ENCODE data around the gene C14orf180. TPM values are rescaled to one million over a fixed set of nuclear protein-coding genes. Genes with fewer than 3 reads are reported as not detected.
"Not testable (repeated sequence)": the region's sequence is repeated elsewhere in the genome, so short reads cannot be mapped to it uniquely, and the experiment has no call there.

C14orf180 gene
- total RNA-seq, 2 experiments from 2014 or later: not detected

DNA sequence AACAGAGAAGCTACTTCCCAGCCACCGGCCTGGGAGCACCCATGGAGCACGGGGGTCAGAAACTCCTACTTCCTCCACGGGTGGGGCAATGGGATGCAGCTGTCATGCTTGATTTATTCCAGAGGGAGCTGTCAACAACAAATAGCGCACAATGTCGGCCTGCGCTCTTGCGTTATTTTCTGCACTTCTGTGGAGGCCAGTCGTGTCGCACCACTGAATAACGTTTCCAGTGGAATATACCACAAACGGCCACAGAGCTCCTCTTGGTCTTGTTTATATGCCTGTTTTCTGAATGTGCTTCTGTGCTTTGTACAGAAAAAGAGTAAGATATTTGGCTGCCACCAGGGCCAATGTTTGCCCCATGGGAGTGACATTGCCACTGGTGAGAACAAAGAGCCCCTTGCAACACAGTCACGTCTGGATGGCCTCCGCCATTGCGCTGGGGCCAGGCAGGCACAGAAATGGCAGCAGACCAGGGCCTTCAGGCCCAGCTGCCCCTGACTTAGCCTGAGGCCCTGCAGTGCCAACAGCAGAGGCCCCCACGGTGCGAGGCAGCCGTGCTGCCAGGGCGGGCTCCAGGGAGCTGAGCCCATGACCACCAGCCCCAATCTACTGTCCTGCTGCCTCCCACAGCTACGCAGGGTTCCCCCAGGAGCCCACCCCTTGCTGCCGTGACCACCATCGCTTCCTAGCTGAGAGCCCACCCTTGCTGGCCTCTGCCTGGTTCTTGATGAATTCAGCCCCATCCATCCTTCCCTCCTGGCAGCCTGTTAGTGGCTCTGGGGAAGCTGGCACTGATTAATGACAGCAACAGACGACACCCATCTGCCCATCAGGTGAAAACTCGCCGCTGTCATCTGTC lies 53.9 kb downstream of the C14orf180 start:
- Mint-ChIP-seq H3K4me1 (no peaks in the 10 kb centered on the region), H3K36me3 (ENCODE audit: low read depth) (no peaks in the 10 kb centered on the region), H3K9me3 (no peaks in the 10 kb centered on the region), H3K27me3 (peaks cover 2% of the 10 kb centered on the region), H3K27ac (no peak overlapping the region), H3K4me3 (no peak overlapping the region)
- DNase-seq: no peak
- ChIA-PET POLR2A (no interaction called here), CTCF (no interaction called here)

DNA sequence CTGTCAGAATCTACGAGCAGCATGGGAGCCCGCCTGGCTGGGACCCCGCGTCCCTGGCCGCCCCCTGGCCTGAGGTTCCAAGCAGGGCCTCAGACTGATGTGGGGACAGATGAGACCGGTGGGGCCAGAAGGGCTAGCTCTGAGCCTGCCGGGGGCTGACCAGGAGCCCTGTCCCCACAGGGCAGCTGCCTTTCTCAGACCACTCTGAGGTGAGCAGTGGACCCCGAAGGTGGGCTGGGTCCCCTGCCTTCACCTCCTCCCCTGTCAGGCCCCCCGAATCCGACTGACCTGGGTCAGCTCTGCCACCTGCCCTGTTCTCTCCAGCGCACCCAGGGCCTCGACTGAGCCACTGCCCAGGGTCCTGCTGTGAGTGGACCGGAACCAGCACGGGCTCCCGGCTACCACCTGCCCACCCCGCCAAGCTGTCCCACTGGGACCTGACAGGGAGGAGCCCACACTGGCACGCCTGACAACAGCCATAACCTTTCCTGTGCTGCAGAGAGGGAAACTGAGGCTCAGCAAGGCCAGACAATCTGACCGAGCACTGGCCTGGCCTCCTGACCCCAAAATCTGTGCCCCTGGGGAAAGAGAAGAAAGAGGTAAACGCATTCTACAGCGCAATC lies 54.7 kb downstream of the C14orf180 start:
- no peak for DNase-seq
- H3K4me1 Mint-ChIP-seq: no peaks in the 10 kb centered on the region
- no peaks in the 10 kb centered on the region for H3K9me3 Mint-ChIP-seq
- H3K27ac Mint-ChIP-seq: no peak overlapping the region
- no peaks in the 10 kb centered on the region for H3K36me3 Mint-ChIP-seq (ENCODE audit: low read depth)
- ChIA-PET POLR2A (no interaction called here), CTCF (no interaction called here)
- no peak overlapping the region for H3K4me3 Mint-ChIP-seq
- no peaks in the 10 kb centered on the region for H3K27me3 Mint-ChIP-seq

DNA sequence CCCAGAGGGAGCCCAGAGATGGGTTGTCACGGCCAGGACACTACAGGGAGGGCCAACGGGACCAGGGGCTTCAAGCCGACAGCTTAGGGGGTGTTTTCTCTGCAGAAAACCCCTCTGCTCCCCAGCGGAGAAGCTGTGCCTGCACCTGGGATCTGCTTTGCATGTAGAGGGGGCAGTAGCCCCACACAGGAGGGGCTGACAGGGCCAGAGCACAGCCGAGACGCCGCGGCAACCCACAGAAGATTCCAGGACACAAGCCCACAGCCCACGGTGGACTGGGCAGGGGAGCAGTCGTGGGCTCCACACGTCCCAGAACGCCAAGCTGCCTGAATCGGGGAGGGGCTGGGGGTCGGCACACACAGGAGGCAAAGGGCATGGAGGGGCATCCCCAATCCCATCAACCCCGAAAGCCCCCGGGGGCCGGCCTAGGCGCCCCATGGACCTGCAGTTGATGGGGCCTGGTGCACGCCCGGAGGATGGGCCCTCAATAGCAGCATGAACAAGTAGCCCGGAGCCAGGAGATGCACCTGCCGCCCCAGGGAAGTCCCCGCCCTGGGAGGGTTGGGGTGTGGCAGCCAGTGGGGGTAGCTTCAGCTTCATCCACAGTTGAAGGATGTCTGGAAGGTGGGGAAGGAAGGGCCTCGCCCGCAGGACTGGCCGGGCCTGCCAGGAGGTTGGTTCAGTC lies 55.5 kb downstream of the C14orf180 start:
- ChIA-PET POLR2A (no interaction called here), CTCF (no interaction called here)
- Mint-ChIP-seq H3K4me1 (no peaks in the 10 kb centered on the region), H3K36me3 (ENCODE audit: low read depth) (no peaks in the 10 kb centered on the region), H3K27ac (no peak overlapping the region), H3K9me3 (no peaks in the 10 kb centered on the region), H3K4me3 (no peak overlapping the region), H3K27me3 (no peaks in the 10 kb centered on the region)
- no peak for DNase-seq

DNA sequence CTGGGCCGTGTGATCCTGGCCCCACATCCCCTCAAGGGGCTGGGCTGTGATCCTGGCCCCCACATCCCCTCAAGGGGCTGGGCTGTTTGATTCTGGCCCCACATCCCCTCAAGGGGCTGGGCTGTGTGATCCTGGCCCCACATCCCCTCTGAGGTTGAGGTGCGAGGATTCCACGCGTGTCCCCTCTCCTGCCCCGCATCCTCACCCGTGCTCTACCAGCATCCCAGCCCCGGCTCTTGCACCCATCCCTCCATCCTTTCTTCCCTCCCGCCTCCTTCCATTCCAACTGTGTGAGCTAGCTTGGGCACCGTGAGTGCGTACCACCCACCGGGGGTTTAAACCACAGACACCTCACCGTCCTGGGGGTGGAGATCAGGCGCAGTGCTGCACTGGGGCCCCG lies 56.2 kb downstream of the C14orf180 start:
- no peak overlapping the region for H3K27ac Mint-ChIP-seq
- H3K9me3 Mint-ChIP-seq: no peaks in the 10 kb centered on the region
- CTCF ChIA-PET: no interaction called here
- POLR2A ChIA-PET: no interaction called here
- H3K4me1 Mint-ChIP-seq: no peaks in the 10 kb centered on the region
- no peak overlapping the region for H3K4me3 Mint-ChIP-seq
- DNase-seq: no peak
- no peaks in the 10 kb centered on the region for H3K27me3 Mint-ChIP-seq
- H3K36me3 Mint-ChIP-seq (ENCODE audit: low read depth): no peaks in the 10 kb centered on the region

DNA sequence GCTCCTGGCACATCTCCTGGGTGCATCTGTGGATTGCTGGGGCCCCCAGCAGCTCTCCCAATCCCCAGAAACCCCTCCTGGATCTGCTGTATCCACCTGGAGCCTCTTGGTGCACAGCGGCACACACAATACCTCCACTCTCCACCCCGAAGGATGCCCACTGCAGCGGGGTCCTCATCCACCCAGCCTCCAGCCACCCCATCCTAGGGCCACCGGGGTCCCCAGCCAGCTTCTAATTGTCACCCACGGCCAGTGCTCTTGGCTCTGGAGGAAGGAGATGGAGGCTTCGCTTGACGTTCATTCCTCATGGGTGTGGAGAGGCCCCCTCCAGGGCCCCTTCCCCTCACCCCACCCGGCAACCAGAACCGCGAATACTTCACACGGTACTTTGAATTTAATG lies 56.6 kb downstream of the C14orf180 start:
- CTCF ChIA-PET: no interaction called here
- Mint-ChIP-seq H3K4me3 (no peak overlapping the region), H3K27me3 (no peaks in the 10 kb centered on the region), H3K9me3 (no peaks in the 10 kb centered on the region), H3K4me1 (no peaks in the 10 kb centered on the region), H3K36me3 (ENCODE audit: low read depth) (no peaks in the 10 kb centered on the region), H3K27ac (no peak overlapping the region)
- POLR2A ChIA-PET: no interaction called here
- no peak for DNase-seq

DNA sequence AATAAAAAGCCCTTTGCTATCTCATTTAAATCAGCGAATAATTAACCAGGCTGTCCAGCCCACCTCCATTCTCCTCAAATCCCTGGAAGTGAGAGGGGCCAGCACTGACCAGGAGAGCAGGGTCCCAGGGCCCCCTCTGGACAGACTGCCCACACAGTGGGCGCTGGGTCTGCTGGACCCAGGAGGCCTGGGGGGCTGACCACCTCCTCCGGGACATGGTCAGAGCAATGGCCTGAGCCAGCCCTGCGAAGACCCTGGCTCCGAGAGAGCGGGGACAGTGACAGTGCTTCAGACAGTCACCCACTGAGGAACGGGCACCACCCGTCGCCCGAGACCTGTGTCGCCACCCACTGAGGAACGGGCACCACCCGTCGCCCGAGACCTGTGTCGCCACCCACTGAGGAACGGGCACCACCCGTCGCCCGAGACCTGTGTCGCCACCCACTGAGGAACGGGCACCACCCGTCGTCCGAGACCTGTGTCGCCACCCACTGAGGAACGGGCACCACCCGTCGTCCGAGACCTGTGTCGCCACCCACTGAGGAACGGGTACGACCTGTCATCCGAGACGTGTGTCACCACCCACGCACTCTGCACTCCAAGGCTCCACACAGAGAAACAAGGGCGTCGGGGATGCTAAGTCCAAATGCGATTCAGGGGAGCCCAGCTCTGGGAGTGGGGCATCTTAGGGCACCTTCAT lies 57.4 kb downstream of the C14orf180 start:
- POLR2A ChIA-PET; H3K4me1 Mint-ChIP-seq; H3K4me3 Mint-ChIP-seq; H3K36me3 Mint-ChIP-seq (ENCODE audit: low read depth); H3K27me3 Mint-ChIP-seq; H3K9me3 Mint-ChIP-seq; DNase-seq; H3K27ac Mint-ChIP-seq: not testable (repeated sequence)
- CTCF ChIA-PET: interaction anchor here (1.2 kb wide), 1 partner anchor 28 kb away, joined by 3 read pairs; no protein-coding TSS in a partner anchor

DNA sequence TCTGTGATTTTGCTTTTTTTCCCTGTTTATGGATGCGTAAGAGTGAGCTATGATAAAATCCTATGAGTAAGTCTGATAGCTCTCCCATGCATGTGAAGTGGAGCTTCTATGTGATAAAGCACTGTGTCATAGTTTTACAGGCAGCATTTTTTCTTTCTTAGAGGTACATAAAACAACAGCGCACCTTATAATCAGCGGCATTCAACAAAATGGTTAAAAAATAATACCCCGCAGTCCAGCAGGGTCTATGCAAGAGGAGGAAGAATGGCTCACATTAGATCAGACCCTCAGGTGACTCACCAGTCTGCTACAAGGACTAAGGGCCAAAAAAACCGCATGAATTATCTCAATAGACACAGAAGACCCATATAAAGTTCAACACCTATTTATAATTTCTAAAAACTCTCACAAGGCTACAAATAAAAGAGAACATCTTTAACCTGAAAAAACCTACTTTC lies 58.0 kb downstream of the C14orf180 start:
- POLR2A ChIA-PET: no interaction called here
- no peaks in the 10 kb centered on the region for H3K36me3 Mint-ChIP-seq (ENCODE audit: low read depth)
- H3K4me3 Mint-ChIP-seq: no peak overlapping the region
- no peak for DNase-seq
- H3K9me3 Mint-ChIP-seq: no peaks in the 10 kb centered on the region
- H3K27me3 Mint-ChIP-seq: no peaks in the 10 kb centered on the region
- H3K27ac Mint-ChIP-seq: no peak overlapping the region
- no peaks in the 10 kb centered on the region for H3K4me1 Mint-ChIP-seq
- CTCF ChIA-PET: interaction anchor here (1.2 kb wide), 1 partner anchor 28 kb away, joined by 3 read pairs; no protein-coding TSS in a partner anchor

DNA sequence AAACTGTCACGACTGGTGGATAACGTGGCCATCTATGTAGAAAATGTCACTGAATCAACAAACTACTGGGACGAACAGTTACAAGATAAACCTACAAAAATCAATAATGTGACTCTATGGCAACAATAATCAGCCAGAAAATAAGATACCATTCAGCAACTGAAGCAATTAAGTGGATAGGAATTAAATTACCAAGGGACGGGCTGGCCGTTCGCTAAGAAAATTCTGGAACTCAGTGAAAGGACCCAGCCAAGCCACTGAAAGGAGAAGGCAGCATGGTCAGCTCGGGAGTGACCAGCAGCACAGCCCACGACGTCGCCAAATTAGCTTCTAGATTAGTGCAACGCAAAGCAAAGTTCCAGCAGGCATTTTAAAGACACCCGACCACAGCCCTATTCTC lies 58.6 kb downstream of the C14orf180 start:
- Mint-ChIP-seq H3K9me3 (no peaks in the 10 kb centered on the region), H3K27ac (no peak overlapping the region), H3K27me3 (no peaks in the 10 kb centered on the region), H3K4me1 (no peaks in the 10 kb centered on the region), H3K36me3 (ENCODE audit: low read depth) (no peaks in the 10 kb centered on the region), H3K4me3 (no peak overlapping the region)
- DNase-seq: no peak
- CTCF ChIA-PET: interaction anchor here (1.2 kb wide), 1 partner anchor 27 kb away, joined by 3 read pairs; no protein-coding TSS in a partner anchor
- POLR2A ChIA-PET: no interaction called here

DNA sequence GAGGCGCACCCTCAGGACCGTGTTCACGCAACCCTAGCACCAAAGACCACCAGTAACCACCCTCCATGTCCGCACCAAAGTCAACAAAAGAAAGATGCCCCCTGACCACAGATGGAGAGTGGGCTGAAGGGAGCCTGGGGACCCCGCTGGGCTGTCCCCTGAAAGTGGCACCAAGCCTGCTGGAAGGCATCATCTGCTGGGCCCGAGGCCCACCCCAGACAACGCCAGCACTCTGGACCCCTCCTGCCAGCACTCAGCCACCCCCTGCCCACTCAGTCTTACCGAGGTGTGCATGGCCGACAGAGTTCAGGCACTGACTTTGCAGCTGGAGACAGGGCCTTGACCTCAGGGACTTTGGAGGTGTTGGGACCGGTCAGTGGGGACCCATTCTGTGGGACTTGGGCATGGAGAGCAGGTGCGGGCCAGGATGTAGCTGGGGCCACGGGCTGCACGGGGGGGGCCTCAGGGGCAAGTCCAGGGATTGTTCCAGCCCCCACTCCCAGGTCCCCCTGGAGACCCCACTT lies 59.4 kb downstream of the C14orf180 start:
- Mint-ChIP-seq H3K36me3 (ENCODE audit: low read depth) (no peaks in the 10 kb centered on the region), H3K27ac (no peak overlapping the region), H3K4me1 (no peaks in the 10 kb centered on the region), H3K4me3 (no peak overlapping the region), H3K27me3 (no peaks in the 10 kb centered on the region), H3K9me3 (no peaks in the 10 kb centered on the region)
- ChIA-PET POLR2A (no interaction called here), CTCF (no interaction called here)
- no peak for DNase-seq

DNA sequence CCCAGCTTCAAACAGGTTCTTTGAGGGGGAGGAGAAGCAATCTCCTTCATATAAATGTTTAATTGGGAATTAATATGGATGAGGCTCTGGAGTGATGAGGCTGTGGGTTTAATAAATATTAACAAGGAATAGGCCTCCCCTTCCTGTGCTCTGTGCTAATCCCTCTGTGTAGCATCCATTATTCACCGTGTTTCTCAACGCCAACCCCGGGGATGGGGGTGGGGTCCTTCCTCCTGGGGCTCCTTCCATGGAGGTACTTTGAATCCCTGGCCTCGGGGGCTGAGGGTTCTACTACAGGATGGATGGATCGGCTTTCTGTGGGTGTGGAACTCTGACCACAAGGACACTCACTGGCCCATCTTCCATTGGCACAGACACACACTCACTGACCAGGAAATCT lies 59.9 kb downstream of the C14orf180 start:
- no peak overlapping the region for H3K27ac Mint-ChIP-seq
- H3K36me3 Mint-ChIP-seq (ENCODE audit: low read depth): no peaks in the 10 kb centered on the region
- H3K27me3 Mint-ChIP-seq: no peaks in the 10 kb centered on the region
- ChIA-PET CTCF (no interaction called here), POLR2A (no interaction called here)
- H3K4me1 Mint-ChIP-seq: no peaks in the 10 kb centered on the region
- no peak for DNase-seq
- no peak overlapping the region for H3K4me3 Mint-ChIP-seq
- no peaks in the 10 kb centered on the region for H3K9me3 Mint-ChIP-seq

All from activated CD4-positive, alpha-beta memory T cell treated with anti-CD3 and anti-CD28 coated beads, Interleukin-2, amount 10 ng/mL, durations not matched to agents 7 days and 5 days (primary cell).